ENCODE data around the gene GAL. TPM values are rescaled to one million over a fixed set of nuclear protein-coding genes. Genes with fewer than 3 reads are reported as not detected.

GAL gene
- total RNA-seq, 1 donor from 2014 or later = 15.9 TPM

- Mint-ChIP-seq H3K27me3 (ENCODE audit: unreplicated experiment) (peaks cover 3% of the 10 kb centered on the region), H3K36me3 (ENCODE audit: low read depth, unreplicated experiment) (no peaks in the 10 kb centered on the region), H3K9me3 (ENCODE audit: unreplicated experiment) (no peaks in the 10 kb centered on the region), H3K4me3 (ENCODE audit: unreplicated experiment) (no peak overlapping the region), H3K4me1 (ENCODE audit: unreplicated experiment) (no peaks in the 10 kb centered on the region), H3K27ac (ENCODE audit: unreplicated experiment) (no peak overlapping the region)
- TF ChIP-seq CTCF (IDR thresholded peaks at IDR 0.05; ENCODE audit: unreplicated experiment) = no peak
- no peak for DNase-seq (ENCODE audit: low spot score)
Measured at GRCh38 chr11:68663482-68664010, 20.8 kb upstream of the GAL start.

- no peak overlapping the region for H3K4me3 Mint-ChIP-seq (ENCODE audit: unreplicated experiment)
- H3K4me1 Mint-ChIP-seq (ENCODE audit: unreplicated experiment) = no peaks in the 10 kb centered on the region
- no peaks in the 10 kb centered on the region for H3K36me3 Mint-ChIP-seq (ENCODE audit: low read depth, unreplicated experiment)
- H3K27me3 Mint-ChIP-seq (ENCODE audit: unreplicated experiment) = peaks cover 3% of the 10 kb centered on the region
- no peaks in the 10 kb centered on the region for H3K9me3 Mint-ChIP-seq (ENCODE audit: unreplicated experiment)
- no peak for TF ChIP-seq CTCF (IDR thresholded peaks at IDR 0.05; ENCODE audit: unreplicated experiment)
- no peak for DNase-seq (ENCODE audit: low spot score)
- no peak overlapping the region for H3K27ac Mint-ChIP-seq (ENCODE audit: unreplicated experiment)
Measured at GRCh38 chr11:68664141-68664540, 20.2 kb upstream of the GAL start.

GRCh38 chr11:68664906-68665305 is 19.4 kb upstream of the GAL start:
- Mint-ChIP-seq H3K36me3 (ENCODE audit: low read depth, unreplicated experiment) (no peaks in the 10 kb centered on the region), H3K4me1 (ENCODE audit: unreplicated experiment) (no peaks in the 10 kb centered on the region), H3K4me3 (ENCODE audit: unreplicated experiment) (no peak overlapping the region), H3K27ac (ENCODE audit: unreplicated experiment) (no peak overlapping the region), H3K9me3 (ENCODE audit: unreplicated experiment) (no peaks in the 10 kb centered on the region), H3K27me3 (ENCODE audit: unreplicated experiment) (peaks cover 3% of the 10 kb centered on the region)
- no peak for DNase-seq (ENCODE audit: low spot score)
- TF ChIP-seq CTCF (IDR thresholded peaks at IDR 0.05; ENCODE audit: unreplicated experiment) = no peak

GRCh38 chr11:68665436-68665835 is 18.9 kb upstream of the GAL start:
- Mint-ChIP-seq H3K27me3 (ENCODE audit: unreplicated experiment) (peaks cover 3% of the 10 kb centered on the region), H3K4me3 (ENCODE audit: unreplicated experiment) (no peak overlapping the region), H3K36me3 (ENCODE audit: low read depth, unreplicated experiment) (no peaks in the 10 kb centered on the region)

GRCh38 chr11:68666849-68667248 is 17.5 kb upstream of the GAL start:
- H3K27ac Mint-ChIP-seq (ENCODE audit: unreplicated experiment) = peak overlapping the region; percentile 11
- no peak for DNase-seq (ENCODE audit: low spot score)
- H3K27me3 Mint-ChIP-seq (ENCODE audit: unreplicated experiment) = peaks cover 5% of the 10 kb centered on the region
- H3K36me3 Mint-ChIP-seq (ENCODE audit: low read depth, unreplicated experiment) = no peaks in the 10 kb centered on the region
- no peaks in the 10 kb centered on the region for H3K4me1 Mint-ChIP-seq (ENCODE audit: unreplicated experiment)
- no peak for TF ChIP-seq CTCF (IDR thresholded peaks at IDR 0.05; ENCODE audit: unreplicated experiment)
- no peaks in the 10 kb centered on the region for H3K9me3 Mint-ChIP-seq (ENCODE audit: unreplicated experiment)
- no peak overlapping the region for H3K4me3 Mint-ChIP-seq (ENCODE audit: unreplicated experiment)

More at GRCh38 chr11:68665436-68665835, 18.9 kb upstream of the GAL start:
- H3K4me1 Mint-ChIP-seq (ENCODE audit: unreplicated experiment) = no peaks in the 10 kb centered on the region
- no peaks in the 10 kb centered on the region for H3K9me3 Mint-ChIP-seq (ENCODE audit: unreplicated experiment)
- no peak for TF ChIP-seq CTCF (IDR thresholded peaks at IDR 0.05; ENCODE audit: unreplicated experiment)
- H3K27ac Mint-ChIP-seq (ENCODE audit: unreplicated experiment) = no peak overlapping the region
- no peak for DNase-seq (ENCODE audit: low spot score)

Measured in endothelial cell (in vitro differentiated cells).